Esophagus muscularis mucosa (tissue), 4 donors: ENCODE results near the gene SHH. TPM values are rescaled to one million over a fixed set of nuclear protein-coding genes. Genes with fewer than 3 reads are reported as not detected.

Source experiments
- DNase-seq: peaks from one replicate; pipeline ENCODE4 v3.0.0-alpha.2; 2017; ENCODE audit errors: extremely low spot score
- H3K27ac ChIP-seq, 4 donors: fragments of 200-600 bp; sonication (generic); replicated peaks in 1 of 4; 1 replicate in 3 of 4; 2 replicates in 1 of 4; pipeline ENCODE4 v1.5.1; 2016 to 2019; ENCODE audit warnings: mild to moderate bottlenecking in 1 of 4
- H3K27me3 ChIP-seq, 4 donors: fragments of 200-600 bp; sonication (generic); one replicate each; pipeline versions ENCODE4 v1.5.1 to v1.6.0; 2016 to 2019
- H3K36me3 ChIP-seq, 4 donors: fragments of 200-600 bp; sonication (generic); one replicate each; pipeline ENCODE4 v1.5.1; 2016 to 2019
- H3K4me1 ChIP-seq, 4 donors: fragments of 200-600 bp; sonication (generic); one replicate each; pipeline ENCODE4 v1.5.1; 2016 to 2019
- H3K4me3 ChIP-seq, 4 donors: fragments of 200-600 bp; sonication (generic); 1 replicate in 2 of 4; 2 replicates in 2 of 4; pipeline ENCODE4 v1.5.1; 2016 to 2019; ENCODE audit warnings: mild to moderate bottlenecking in 4 of 4, moderate library complexity in 1 of 4
- H3K9me3 ChIP-seq, 4 donors: fragments of 200-600 bp; sonication (generic); 1 replicate in 3 of 4; 2 replicates in 1 of 4; pipeline ENCODE4 v1.5.1; 2016 to 2019
- CTCF ChIP-seq, 3 experiments: fragments of 200-600 bp in 2 of 3; fragments of 450-650 bp in 1 of 3; sonication (generic) in 2 of 3; IDR thresholded peaks; one replicate each; pipeline ENCODE4 v1.5.1; 2017 to 2019; ENCODE audit warnings: antibody characterized with exemption in 3 of 3, mild to moderate bottlenecking in 2 of 3, moderate library complexity in 1 of 3
- EP300 ChIP-seq: sonication (generic); formaldehyde crosslinking; IDR thresholded peaks from one replicate; pipeline ENCODE4 v1.6.1; 2017; ENCODE audit warnings: antibody characterized with exemption
- POLR2A ChIP-seq: fragments of 450-650 bp; IDR thresholded peaks from one replicate; pipeline ENCODE4 v1.6.1; 2017; ENCODE audit warnings: antibody characterized with exemption, moderate library complexity, mild to moderate bottlenecking, low read depth
- POLR2AphosphoS5 ChIP-seq, 2 donors: sonication (generic); formaldehyde crosslinking; IDR thresholded peaks; one replicate each; pipeline ENCODE4 v1.6.1; 2017; ENCODE audit warnings: antibody characterized with exemption in 2 of 2
- WGBS: methylation state at CpG from one replicate; pipeline ENCODE4 v1.1.5; 2018; 5-methylcytosine and 5-hydroxymethylcytosine counted together
- intact Hi-C: fragments of 100-400 bp; cut with DNase I; formaldehyde crosslinking; loops from one replicate; pipeline ENCODE4 v1.15.1; 2023
- total RNA-seq, 4 donors: library from RNA; depleted of rRNA; stranded (reverse); fragments of >200 nt; gene quantifications; one replicate each; pipeline versions ENCODE4 v1.1.0 to v1.2.1, GENCODE V29; 2016

SHH gene
- total RNA-seq, 4 donors from 2014 or later = not detected

GRCh38 chr7:155785536-155785935 lies 26.7 kb downstream of the SHH start:
- Histone ChIP-seq H3K9me3 (no peaks in the 10 kb centered on the region), H3K27ac (no peak overlapping the region), H3K36me3 (peaks cover 8 to 39% (median 32%) of the 10 kb centered on the region in 4 donors), H3K4me1 (peaks cover 9 to 14% (median 13%) of the 10 kb centered on the region in 4 donors), H3K4me3 (no peak overlapping the region), H3K27me3 (peaks cover 0 to 32% (median 12%) of the 10 kb centered on the region in 4 donors)
- TF ChIP-seq POLR2AphosphoS5 (IDR thresholded peaks at IDR 0.05) (peak in 1 of 2 donors; percentile 10), EP300 (no peak)
- intact Hi-C loops = no loop called here
- 85% methylated on average over 10 of the region's 10 CpGs for WGBS
- DNase-seq = no peak

- no peak overlapping the region for H3K27ac ChIP-seq
- intact Hi-C loops = no loop called here
- no peaks in the 10 kb centered on the region for H3K9me3 ChIP-seq
- H3K27me3 ChIP-seq = peaks cover 0 to 7% (median 6%) of the 10 kb centered on the region in 4 donors
- H3K36me3 ChIP-seq = peaks cover 9 to 70% (median 57%) of the 10 kb centered on the region in 4 donors
- TF ChIP-seq POLR2AphosphoS5 (IDR thresholded peaks at IDR 0.05) = no peak
- no peak for TF ChIP-seq CTCF (IDR thresholded peaks at IDR 0.05)
- no peak for DNase-seq
- peaks cover 7 to 9% (median 7%) of the 10 kb centered on the region in 4 donors for H3K4me1 ChIP-seq
- H3K4me3 ChIP-seq = no peak overlapping the region
- WGBS = 78% methylated on average over 6 of the region's 10 CpGs
Observed at GRCh38 chr7:155782466-155782865, 29.8 kb downstream of the SHH start.

GRCh38 chr7:155781433-155781832 lies 30.8 kb downstream of the SHH start:
- WGBS = 95% methylated on average over 20 of the region's 20 CpGs

GRCh38 chr7:155780884-155781283 lies 31.4 kb downstream of the SHH start:
- Histone ChIP-seq H3K27me3 (no peaks in the 10 kb centered on the region), H3K4me3 (no peak overlapping the region), H3K27ac (no peak overlapping the region), H3K36me3 (peaks cover 23 to 86% (median 71%) of the 10 kb centered on the region in 4 donors), H3K9me3 (no peaks in the 10 kb centered on the region), H3K4me1 (no peaks in the 10 kb centered on the region)
- intact Hi-C loops = no loop called here
- no peak for DNase-seq
- WGBS = 96% methylated on average over 22 of the region's 24 CpGs
- no peak for TF ChIP-seq CTCF (IDR thresholded peaks at IDR 0.05)
- no peak for TF ChIP-seq POLR2AphosphoS5 (IDR thresholded peaks at IDR 0.05)
- no peak for TF ChIP-seq POLR2A
- TF ChIP-seq EP300 = no peak

More at GRCh38 chr7:155781433-155781832, 30.8 kb downstream of the SHH start:
- intact Hi-C loops = no loop called here
- DNase-seq = no peak
- Histone ChIP-seq H3K27me3 (no peaks in the 10 kb centered on the region), H3K9me3 (no peaks in the 10 kb centered on the region), H3K4me3 (no peak overlapping the region), H3K36me3 (peaks cover 18 to 80% (median 66%) of the 10 kb centered on the region in 4 donors), H3K4me1 (no peaks in the 10 kb centered on the region), H3K27ac (no peak overlapping the region)
- TF ChIP-seq CTCF (IDR thresholded peaks at IDR 0.05) (no peak), POLR2A (no peak), POLR2AphosphoS5 (IDR thresholded peaks at IDR 0.05) (no peak), EP300 (no peak)

GRCh38 chr7:155778349-155778748 lies 33.9 kb downstream of the SHH start:
- H3K4me1 ChIP-seq = no peaks in the 10 kb centered on the region
- H3K9me3 ChIP-seq = no peaks in the 10 kb centered on the region
- intact Hi-C loops = no loop called here
- H3K27ac ChIP-seq = no peak overlapping the region
- no peak overlapping the region for H3K4me3 ChIP-seq
- no peak for DNase-seq
- TF ChIP-seq CTCF (IDR thresholded peaks at IDR 0.05) (no peak), EP300 (no peak), POLR2A (no peak), POLR2AphosphoS5 (IDR thresholded peaks at IDR 0.05) (no peak)
- 89% methylated on average over 6 of the region's 6 CpGs for WGBS
- H3K27me3 ChIP-seq = no peaks in the 10 kb centered on the region
- H3K36me3 ChIP-seq = peaks cover 46 to 100% (median 82%) of the 10 kb centered on the region in 4 donors
